LHCN-M2 (cell line): ENCODE measurements around the gene PLA2G2C. TPM values are rescaled to one million over a fixed set of nuclear protein-coding genes. Genes with fewer than 3 reads are reported as not detected.
A peak's percentile ranks its signal among the peaks of the same experiment; 100 is the strongest.
"Not testable (repeated sequence)": the region's sequence is repeated elsewhere in the genome, so short reads cannot be mapped to it uniquely, and the experiment has no call there.

ENCODE experiments used
- DNase-seq: peaks from one replicate; pipeline ENCODE4 v3.0.0-alpha.2; 2012; ENCODE audit warnings: low read depth
- polyA plus RNA-seq: library from polyadenylated mRNA; unstranded; fragments of >200 nt; gene quantifications from one replicate; pipeline ENCODE4 v1.2.1, GENCODE V29; 2012; ENCODE audit warnings: missing spikeins
- total RNA-seq: library from RNA; depleted of rRNA; stranded (reverse); fragments of >200 nt; gene quantifications from 2 replicates; pipeline ENCODE4 v1.2.3, GENCODE V29; 2014; rRNA removed

Gene PLA2G2C
- not detected in 2 replicates for total RNA-seq
- not detected for polyA plus RNA-seq

GRCh38 chr1:20185834-20186782 is at the start of gene PLA2G2C, which contains the start of gene UBXN10:
Gene PLA2G2C (minus strand): TSS chr1:20186518. CDS start chr1:20177363, 9,155 bp downstream.
Gene UBXN10 (plus strand): TSS chr1:20186096. CDS start chr1:20190562, 4,466 bp downstream.
- no peak for DNase-seq

DNA sequence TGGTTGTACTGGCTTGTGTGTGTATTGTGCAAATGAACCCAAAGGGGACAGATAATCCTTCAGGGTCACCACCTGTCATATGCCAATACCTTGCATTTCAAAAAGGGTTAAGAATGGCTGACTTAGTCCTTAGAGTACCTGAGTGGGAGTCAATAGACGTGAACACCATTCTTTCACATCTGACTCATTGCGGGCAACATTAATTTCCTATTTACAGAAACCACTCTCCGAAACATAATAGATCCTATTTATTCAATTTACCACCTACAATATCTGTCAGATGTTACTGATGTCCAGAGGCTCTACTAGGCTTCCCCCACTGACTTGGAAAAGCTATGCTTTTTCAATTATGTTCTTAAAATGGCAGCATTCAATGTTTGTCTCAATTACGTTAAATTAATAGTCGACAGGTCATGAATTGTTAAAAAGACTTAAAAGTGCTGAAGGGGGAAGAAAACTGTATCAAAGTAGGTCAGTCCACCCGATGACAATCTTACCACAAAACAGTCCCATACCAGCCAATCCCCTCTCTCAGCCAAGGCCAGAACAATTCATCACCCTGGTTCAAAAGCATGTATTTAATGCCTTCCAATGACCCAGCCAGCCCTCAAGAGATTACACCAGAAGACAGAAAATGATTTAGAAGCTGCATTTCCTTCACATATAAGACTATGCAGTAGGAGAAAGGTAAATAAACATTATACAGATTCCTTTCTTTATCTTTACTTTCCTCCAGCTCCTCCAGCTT is 48.6 kb upstream of the PLA2G2C start:
- DNase-seq, result no peak

- no peak for DNase-seq
Measured at GRCh38 chr1:20233866-20234265, 47.5 kb upstream of the PLA2G2C start.

DNA sequence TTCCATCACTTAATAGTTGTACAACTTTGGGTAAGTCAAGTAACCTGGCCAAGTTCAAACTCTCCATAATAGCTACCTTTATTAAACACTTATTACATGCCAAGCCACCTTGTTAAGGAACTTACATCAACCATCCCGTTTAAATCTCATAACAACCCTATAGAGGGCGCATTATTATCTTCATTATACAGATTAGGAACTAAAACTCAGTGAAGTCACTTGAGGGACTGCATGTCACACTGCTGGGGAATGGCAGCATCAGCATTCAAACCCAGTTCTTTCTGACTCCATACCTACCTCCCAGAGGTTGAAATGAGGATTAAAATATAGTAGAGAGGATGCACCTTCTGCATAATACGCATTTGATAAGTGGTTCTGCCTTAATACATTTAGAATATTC is 47.1 kb upstream of the PLA2G2C start:
- DNase-seq, result no peak

DNA sequence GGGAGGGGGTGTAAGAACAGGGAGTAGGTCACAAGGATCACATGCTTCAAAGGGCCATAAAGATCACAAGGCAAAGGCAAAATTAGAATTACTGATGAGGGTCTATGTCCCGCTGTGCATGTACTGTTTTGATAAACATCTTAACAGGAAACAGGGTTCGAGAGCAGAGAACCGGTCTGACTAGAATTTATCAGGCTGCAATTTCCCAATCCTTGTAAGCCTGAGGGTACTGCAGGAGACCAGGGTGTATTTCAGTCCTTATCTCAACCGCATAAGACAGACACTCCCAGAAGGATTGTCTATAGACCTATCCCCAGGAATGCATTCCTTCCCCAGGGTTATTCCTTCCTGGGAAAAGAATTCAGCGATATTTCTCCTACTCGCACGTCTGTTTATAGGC is 46.2 kb upstream of the PLA2G2C start:
- DNase-seq, result not testable (repeated sequence)

DNA sequence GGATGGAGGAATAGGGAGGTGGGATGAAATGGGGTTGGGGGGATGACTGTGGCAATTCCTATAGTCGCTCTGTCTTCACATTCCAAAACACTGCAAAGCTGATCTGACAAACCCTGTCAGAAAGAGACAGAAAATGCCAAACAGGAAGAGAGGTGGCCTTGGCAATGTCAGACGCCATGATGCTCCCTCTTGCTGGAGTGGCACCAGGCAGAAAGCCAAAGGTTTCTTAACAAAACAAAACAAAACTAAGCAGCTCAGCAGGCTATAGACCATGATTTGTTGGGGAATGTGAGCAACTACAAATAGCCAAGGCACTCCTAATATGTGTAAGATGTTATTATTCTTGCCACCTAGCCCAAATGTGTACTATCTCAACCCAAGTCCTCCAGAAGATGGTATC is 42.9 kb upstream of the PLA2G2C start:
- DNase-seq, result no peak

GRCh38 chr1:20228314-20228825 is 42.1 kb upstream of the PLA2G2C start:
- DNase-seq, result no peak

DNA sequence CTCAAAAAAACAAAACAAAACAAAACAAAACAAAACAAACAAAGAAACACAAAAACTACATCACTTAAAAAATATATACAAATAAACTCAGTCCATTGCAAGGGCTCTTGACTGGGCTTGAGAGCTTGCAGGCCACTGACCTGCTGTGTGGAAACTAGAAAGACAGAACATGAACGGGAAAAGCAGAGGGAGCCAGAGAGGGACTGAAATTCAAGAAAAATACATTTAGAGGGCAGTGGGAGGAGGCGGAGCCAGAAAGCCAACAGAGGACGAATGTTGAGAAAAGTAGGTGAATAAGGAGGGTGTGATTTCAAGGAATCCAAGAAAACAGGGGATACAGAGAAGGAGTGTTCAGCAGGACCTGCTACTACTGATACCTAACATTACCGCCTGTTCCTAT is 41.4 kb upstream of the PLA2G2C start:
- DNase-seq, result no peak

- DNase-seq, result no peak
Measured at GRCh38 chr1:20224546-20224945, 38.2 kb upstream of the PLA2G2C start.

GRCh38 chr1:20223551-20224419 is 37.5 kb upstream of the PLA2G2C start:
- DNase-seq, result no peak

DNA sequence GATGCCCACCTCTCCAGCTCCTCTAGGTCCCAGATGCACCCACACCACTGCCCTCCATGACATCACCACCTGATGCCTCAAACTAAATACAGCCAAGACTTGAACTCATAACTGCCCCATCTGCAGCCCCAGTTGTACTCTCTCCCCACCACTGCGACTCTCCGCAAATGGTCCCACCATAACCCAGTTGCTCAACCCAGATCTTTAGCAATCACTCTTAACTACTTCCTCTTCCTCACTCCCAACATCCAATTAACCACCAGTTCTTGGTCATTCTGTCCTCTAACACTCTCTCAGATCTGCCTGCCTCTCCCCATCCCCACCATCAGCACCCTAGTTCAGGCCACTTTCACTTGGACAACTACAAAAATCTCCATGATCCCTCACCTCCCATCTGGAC is 36.8 kb upstream of the PLA2G2C start:
- no peak for DNase-seq

- no peak for DNase-seq
Measured at GRCh38 chr1:20220036-20220435, 33.7 kb upstream of the PLA2G2C start.

GRCh38 chr1:20219053-20219452 is 32.7 kb upstream of the PLA2G2C start:
- not testable (repeated sequence) for DNase-seq

DNA sequence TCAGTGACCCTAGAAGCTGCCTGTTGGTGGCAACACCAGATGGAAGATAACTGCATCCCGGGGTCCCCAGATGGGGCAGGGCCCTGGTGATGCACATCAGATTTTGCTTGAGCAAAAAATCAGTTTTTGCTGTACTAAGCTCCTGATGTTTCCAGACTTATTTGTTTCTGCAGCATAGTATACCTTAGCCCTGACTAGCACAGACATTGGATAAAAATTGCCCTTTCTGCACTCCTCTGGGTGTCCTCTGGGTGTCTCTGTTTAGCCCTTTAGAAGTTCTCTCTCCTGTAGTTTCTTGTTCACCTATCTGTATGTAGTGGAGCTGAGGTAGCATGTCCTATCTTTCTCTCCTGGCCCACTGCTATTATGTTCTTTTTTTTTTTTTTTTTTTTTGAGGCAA is 30.3 kb upstream of the PLA2G2C start:
- no peak for DNase-seq

DNA sequence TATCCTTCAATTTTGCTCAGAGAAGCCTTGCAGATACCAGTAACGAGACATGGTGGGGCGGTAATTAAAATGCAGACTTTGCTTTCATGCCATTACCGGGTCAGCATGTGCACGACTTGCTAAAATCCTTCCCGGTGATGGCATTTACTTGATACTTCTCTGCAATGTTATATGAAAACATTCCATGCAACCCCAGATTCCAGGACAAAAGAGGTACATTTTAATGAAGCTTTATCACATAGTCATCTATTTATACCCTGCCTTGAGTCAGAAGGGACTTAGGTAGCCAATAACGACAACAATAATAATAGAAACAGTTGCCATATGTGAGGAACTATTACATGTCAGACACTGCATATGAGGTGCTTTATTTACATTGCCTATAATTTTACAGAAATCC is 29.4 kb upstream of the PLA2G2C start:
- DNase-seq, result no peak

DNA sequence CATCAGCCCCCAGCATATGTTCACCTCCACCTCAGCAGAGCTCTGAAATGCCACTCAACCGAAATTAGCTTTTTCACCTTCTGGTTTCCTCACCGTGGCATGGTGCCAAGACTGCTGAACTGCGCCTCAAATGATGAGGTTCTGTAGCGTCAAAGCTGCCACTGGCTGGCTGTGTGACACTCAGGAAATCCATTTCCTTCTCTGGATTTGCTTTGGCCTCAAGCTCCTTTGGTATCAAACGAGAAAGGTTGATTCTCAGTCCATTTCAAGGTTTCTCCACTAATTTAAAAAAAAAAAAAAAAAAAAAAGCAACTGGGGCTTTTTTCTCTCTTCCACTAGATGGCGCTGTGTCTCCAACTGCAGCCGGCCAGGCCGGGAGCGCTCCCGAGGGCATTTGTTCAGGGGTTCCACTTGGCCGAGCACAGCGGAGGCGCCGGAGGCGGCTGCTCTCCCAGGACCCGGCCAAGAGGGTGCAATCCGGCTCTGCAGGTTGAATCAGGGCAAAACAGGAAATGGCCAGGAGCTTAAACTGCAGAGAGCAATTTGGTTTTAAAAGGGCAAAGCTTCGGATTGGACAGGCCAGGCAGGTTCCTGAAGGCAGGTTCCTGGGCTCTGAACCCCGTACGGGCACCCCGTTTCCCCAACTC is 26.5 kb upstream of the PLA2G2C start:
- peak; percentile 43 for DNase-seq

DNA sequence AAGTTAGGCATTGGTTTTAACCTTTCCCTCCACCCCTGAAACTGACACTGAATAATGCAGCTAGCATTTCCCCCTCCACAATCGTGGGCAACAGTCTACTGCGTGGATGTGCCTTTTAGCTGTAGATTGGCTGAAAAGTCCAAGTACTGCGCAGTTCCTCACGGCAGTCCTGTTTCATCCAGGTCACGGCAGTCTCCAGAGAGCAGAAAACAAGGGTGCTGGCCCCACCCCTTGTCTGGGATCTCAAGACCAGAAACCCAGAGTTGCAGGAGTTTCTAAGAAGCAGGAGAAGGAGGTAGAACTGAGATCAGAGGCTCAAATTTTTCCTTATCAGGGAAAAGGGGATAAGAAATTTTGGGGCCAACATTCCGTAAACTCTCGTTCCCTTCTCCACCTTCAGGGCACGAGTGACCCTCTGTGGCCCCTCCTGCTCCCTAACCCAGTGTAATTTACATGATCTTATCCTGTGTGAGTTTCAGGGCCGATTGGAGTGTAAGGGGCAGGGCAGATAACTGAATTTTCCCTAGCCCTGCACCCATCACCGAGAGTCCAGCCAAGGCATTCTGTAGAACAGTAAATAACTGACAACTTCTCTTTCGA is 25.9 kb upstream of the PLA2G2C start:
- no peak for DNase-seq

DNA sequence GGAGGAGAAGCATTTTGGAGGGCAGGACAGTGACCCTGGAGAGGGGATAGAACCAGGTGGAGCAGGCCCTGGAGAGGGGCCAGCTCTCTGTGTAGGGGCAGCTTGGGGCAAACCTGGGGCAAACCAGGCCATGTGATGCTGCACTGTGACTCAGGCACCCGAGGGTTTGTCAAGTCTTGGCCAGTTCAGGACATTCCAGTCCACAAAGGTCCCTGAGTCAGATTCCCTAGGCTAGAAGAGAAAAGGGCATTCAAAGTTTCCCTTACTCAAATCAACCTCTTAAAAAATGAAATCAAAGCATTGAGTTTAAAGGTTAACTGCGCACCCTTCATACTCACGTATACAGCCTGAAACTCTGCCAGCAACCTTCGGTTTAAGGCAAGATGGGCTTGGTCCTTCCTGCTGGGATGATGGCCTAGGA is 25.2 kb upstream of the PLA2G2C start:
- DNase-seq, result no peak

DNA sequence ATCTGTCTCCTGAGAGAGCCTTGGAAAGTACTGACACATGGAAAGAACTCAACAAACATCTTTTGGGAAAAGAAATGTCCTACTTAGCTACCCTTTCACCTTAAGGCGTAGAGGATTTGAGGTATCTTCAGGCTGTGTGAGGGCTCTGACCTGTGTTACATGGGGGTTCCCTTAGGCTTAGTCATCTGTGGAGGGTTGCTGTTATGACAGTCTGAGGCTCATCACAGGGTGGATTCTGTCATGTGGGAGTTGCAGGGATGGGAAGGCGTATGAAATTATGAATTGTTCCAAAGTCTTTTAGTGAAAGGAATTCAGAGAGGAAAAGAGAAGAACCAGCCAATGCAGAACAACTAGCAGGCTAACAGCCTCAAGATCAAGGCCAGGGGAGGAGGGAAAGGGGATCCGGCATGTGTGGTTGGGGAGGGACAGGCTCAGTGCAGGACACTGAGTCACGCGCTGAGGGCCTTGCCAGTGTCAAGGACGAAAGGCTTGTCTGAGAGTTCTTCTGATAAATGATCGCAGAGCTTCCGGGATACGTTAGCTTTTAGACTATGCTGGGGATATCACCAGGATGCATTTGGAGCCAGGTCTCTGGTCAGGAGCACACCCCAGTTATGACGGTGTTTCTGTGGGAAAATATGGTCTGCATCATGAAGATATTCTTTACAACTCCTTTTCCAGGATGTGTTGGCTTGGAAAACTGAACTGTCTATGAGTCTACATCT is 24.6 kb upstream of the PLA2G2C start:
- no peak for DNase-seq

GRCh38 chr1:20209471-20209870 is 23.2 kb upstream of the PLA2G2C start:
- no peak for DNase-seq
